DMS79 (cell line): ENCODE data around the gene MCM6.
"Not testable (repeated sequence)": the region's sequence is repeated elsewhere in the genome, so short reads cannot be mapped to it uniquely, and the experiment has no call there.

Source experiments
- DNase-seq: peaks from one replicate; lab custom pipeline; 2025; lab: John Stamatoyannopoulos, UW

MCM6 gene

DNA sequence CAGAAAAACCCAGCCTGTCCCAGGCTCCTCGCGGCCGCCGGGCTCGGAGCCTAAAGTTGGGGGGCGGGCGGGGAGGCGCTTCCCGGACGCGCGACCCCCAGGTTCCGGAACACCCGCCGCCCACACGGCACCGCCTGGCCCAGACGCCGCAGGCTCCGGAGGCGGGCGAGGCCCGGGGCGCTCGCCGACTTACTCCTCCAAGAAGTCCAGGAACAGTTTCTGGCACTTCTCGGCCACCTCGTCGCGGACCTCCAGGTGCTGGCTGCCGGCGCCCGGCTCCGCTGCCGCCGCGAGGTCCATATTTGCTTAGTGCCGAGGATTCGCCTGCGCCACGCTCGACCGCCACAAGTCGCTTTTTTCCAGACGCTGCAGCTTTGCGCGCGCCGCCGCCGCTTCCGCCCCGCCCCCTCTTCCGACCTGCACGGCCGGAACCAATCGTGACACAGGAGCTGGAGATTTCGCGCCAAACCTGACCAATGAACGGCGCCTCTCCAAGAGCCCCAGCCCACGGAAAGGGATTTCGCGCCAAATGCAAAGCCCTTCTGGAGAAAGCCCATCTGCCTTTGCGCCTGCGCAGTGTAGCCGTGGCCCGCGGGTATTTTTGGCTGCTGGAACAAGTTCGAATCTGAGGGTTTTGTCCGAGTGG, at the start of gene MCM6:
TSS of gene MCM6 (minus strand) at position 378 of the 646 bp plus-strand sequence. CDS start at position 300, 78 bp downstream.
- peak; percentile 99 for DNase-seq

GRCh38 chr2:135925571-135925970, 49.3 kb upstream of the MCM6 start:
- DNase-seq = no peak

DNA sequence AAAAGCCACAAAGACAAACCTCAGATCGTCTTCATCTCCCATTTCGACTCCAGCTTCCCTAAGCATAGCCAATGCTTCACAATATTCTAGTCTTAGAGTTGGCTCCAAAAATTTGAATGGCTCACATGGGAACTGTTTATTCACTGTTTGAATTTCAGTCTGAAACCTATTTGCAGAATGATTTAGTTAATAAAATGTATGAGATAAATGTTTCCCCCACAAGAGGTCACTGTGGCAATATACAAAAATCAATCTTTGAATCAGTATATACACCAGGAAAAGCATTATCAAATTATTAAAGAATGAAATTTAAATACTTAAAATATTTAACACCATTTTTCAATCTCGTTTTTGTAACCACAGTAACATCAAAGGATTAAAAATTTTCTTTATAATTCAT, 40.0 kb upstream of the MCM6 start:
- peak; percentile 40 for DNase-seq

GRCh38 chr2:135914485-135914884, 38.2 kb upstream of the MCM6 start:
- DNase-seq = no peak

- no peak for DNase-seq
These were observed 37.6 kb upstream of the MCM6 start for GRCh38 chr2:135913727-135914365.

- no peak for DNase-seq
These were observed 33.7 kb upstream of the MCM6 start for GRCh38 chr2:135909976-135910375.

DNA sequence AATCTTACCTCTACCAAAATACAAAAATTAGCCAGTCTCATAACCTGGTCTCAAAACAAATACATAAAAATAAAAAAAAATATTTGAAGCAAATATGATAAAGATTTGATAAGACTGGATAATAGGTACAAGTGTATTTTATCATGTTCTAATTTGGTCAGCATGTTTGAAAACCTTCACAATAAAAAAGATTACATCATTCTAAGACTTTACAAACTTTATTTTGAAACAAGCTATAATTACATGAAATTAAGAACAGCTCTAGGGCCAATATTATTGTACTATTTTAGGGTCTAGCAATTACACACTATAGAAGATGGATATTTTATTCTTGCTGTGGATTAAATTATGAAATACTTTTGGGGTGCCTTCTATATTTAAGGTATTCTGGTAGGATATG, 29.4 kb upstream of the MCM6 start:
- no peak for DNase-seq

DNA sequence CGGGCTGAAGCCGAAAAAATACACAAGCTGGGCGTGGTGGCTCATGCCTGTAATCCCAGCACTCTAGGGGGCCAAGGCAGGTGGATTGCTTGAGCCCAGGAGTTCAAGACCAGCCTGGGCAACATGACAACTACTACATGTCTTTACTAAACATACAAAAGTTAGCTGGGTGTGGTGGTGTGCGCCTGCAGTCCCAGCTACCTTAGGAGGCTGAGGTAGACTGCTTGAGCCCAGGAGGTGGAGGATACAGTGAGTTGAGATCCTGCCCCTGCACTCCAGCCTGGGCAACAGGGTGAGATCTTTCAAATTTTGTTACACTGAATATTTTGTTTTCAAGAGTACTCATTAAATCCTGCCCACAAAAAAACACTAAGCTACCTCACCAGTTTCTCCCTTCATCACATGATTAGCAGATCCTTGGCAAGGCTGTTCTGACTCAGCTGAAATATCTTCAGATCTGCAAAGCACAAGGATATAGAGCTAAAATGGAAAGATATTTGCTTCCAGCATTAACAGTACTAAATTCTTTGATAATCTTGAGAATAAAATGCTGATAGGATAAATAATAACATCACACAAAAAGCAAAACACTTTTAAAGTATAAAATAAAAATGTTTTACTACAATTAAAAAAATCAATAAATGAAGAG, 28.2 kb upstream of the MCM6 start:
- no peak for DNase-seq

- no peak for DNase-seq
These were observed 27.4 kb upstream of the MCM6 start for GRCh38 chr2:135903650-135904049.

DNA sequence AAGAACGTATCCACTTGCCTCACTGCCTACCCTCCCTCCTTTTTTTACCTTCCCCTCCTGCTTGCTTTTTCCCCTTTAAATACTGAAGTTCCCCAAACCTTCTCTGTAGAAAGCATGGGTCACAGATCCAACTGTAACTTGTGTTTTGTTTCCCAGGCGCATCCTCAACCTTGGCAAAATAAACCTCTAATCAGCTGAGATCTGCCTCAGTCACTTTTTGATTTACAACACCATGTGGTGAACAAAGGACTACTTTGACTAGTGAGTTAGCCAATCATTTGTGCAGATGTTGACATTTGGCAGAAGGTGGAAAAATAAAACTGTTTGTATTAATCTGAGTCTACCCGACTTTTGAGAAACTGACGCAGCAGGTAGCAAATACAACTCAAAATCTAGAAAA, 23.3 kb upstream of the MCM6 start:
- DNase-seq = no peak

DNA sequence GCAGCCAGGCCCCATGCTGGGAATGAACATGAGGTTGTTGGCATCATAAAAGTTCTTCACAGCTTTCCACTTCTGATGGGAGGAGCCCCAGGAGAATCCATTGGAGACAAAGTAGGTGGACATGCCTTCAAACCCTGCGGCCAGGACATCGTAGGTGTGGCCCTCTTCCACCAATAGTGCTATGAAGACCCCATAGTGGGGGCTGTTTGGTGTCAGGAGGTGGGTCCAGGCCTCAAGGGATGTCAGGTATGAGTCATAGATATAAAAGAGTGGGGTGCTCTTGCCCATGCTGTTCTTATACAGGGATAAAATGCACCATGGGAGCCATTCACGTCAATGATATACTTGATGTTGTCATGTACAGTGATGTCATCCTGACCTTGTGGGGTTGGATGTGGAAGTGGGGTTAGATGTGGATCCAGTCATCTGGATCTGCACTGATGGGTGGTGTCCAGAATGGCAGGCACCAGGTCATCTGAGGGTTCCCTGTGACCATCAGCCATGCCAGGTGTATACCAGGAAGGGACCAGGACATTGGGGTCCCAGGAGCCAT, 22.1 kb upstream of the MCM6 start:
- DNase-seq = no peak

DNA sequence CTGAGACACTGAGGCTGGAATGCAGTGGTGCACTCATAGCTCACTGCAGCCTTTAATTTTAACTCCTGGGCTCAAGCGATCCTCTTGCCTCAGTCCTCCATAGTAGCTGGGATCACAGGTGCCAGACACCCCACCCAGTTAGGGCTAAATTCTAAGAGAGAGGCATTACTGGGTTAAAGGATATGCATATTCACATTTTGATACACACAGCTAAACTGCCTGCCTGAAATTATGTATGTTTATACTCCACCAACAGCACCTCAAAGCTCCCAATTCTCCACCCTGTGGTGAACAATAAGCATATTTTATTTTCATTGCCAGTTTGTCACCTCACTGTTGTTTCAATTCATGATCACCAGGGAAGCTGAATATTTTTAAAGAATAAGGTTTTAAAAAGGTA, 18.7 kb upstream of the MCM6 start:
- DNase-seq = no peak

DNA sequence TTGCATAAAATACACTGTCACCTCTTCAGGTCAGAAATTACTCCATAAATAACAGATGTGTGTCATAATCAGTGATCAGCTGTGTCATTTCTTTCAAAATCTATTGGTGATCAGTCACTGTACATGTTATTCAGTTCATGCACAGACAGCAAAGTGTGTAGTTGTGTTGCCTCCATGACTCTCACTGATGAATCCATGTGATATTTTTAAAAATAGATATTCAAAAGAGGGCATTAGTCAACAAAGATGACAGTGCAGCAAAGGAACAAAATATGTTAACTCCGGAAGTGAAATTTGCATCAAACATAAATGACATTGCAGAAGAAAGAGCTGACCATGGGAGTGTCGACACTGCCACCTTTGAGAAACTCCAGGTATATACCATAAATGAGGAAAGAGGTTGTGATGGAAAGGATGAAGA, 17.1 kb upstream of the MCM6 start:
- no peak for DNase-seq

DNA sequence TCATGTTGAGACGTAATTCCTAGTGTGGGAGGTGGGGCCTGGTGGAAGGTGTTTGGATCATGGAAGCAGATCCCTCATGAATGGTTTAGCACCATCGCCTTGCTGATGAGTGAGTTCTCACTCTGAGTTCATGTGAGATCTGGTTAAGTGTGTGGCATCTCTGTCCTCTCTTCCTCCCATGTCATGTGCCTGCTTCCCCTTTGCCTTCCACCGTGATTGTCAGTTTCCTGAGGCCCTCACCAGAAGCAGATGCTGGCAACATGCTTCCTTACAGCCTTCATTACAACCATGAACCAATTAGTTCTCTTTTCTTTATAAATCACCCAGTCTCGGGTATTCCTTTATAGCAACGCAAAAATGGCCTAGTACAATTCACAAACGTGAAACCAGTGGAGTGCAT, 14.6 kb upstream of the MCM6 start:
- DNase-seq = no peak

DNA sequence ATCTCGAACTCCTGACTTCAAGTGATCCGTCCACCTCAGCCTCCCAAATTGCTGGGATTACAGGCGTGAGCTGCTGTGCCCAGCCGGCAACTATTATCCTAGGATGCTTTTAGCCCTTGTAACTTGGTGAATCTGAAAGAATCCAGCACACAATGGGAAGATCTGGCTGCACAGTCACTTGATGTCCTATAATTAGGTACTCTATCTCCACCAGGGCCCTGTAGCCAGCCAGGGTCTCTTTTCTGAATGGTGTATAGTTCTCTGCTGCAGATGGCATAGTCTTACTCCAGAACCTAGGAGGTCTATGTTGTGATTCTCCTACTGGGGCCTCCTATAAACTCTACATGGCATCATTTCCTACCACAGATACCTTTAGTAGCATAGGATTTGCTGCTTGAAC, 13.9 kb upstream of the MCM6 start:
- no peak for DNase-seq

DNA sequence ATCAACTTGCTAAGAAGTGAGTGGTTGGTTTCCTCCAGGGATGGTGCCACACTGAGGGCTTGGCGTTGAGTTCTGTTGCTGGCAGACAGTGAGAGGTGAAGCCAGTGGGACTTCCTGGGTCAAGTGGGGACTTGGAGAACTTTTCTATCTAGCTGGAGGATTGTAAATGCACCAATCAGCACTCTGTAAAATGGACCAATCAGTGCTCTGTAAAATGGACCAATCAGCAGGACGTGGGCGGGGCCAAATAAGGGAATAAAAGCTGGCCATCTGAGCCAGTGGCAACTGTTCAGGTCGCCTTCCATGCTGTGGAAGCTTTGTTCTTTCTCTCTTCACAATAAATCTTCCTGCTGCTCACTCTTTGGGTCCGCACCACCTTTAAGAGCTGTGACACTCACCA, 12.3 kb upstream of the MCM6 start:
- not testable (repeated sequence) for DNase-seq

DNA sequence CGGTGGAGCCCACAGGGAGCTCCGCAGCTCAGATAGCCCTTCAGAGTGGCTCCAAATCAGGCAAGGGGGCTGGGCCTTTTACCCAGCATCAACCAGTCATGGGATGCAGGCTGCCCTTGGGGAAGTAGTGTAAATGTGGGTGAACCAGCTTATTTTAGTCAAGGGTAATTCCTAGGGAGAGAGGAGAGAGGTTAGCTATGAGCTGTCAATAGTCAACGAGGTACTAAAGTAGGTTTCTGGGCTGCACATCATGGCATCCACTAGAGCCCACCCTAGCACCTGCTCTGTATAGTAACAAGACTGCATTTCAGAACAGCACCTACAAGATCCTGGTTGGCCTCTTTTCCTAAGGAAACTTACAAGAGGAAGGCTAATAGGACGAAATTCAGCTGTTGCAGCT, 9.5 kb upstream of the MCM6 start:
- DNase-seq = no peak

GRCh38 chr2:135882415-135882814, 6.2 kb upstream of the MCM6 start:
- no peak for DNase-seq

DNA sequence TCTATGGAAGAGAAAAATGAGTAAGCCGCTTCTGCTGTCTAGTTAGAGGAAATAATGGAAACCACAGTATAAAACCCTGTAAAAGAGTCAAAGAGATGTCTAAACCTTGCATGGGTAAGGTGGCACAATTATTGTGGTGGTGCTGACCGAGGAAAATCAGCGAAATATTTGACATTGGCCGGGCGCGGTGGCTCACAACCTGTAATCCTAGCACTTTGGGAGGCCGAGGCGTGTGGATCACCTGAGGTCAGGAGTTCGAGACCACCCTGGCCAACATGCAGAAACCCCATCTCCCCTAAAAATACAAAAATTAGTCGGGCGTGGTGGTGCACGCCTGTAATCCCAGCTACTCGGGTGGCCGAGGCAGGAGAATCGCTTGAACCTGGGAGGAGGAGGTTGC, 527 bp upstream of the MCM6 start:
- not testable (repeated sequence) for DNase-seq

GRCh38 chr2:135875491-135876065, 665 bp downstream of the MCM6 start:
- no peak for DNase-seq

DNA sequence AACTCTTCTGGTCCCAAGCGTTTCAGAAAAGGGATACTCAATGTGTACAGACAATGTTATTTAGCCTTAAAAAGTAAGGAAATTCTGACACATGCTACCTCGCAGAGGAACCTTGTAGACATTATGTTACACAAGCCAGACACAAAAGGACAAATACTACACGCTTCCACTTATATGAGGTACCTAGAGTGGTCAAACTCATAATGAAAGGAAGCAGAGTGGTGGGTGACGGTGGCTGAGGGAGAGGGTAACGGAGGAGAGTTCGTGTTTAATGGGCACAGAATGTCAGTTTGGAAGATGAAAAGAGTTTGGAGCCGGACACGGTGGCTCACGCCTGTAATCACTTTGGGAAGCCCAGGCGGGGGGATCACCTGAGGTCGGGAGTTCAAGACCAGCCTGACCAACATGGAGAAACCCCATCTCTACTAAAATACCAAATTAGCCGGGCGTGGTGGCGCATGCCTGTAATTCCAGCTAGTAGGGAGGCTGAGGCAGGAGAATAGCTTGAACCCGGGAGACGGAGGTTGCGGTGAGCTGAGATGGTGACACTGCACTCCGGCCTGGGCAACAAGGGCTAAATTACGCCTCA, 1.4 kb downstream of the MCM6 start:
- no peak for DNase-seq

GRCh38 chr2:135870571-135870970, 5.7 kb downstream of the MCM6 start:
- no peak for DNase-seq
